EH (cell line): ENCODE measurements around the gene SLC11A2.

Experiments used
- DNase-seq: peaks from one replicate; pipeline ENCODE4 v3.0.0-alpha.2; 2015; ENCODE audit warnings: low read depth

SLC11A2 gene

GRCh38 chr12:51025836-51026638, at the start of gene SLC11A2:
Gene SLC11A2 (minus strand): TSS chr12:51026384. CDS start chr12:51010728, 15,656 bp downstream.
- peak; percentile 92 for DNase-seq

- no peak for DNase-seq
These were observed 49.2 kb upstream of the SLC11A2 start for GRCh38 chr12:51075390-51075789.

GRCh38 chr12:51071663-51072062, 45.5 kb upstream of the SLC11A2 start:
- DNase-seq = no peak

- DNase-seq = no peak
These were observed 43.8 kb upstream of the SLC11A2 start for GRCh38 chr12:51070004-51070403.

- no peak for DNase-seq
These were observed 41.6 kb upstream of the SLC11A2 start for GRCh38 chr12:51067771-51068170.

GRCh38 chr12:51067229-51067628, 41.0 kb upstream of the SLC11A2 start:
- DNase-seq = no peak

GRCh38 chr12:51065530-51065929, 39.3 kb upstream of the SLC11A2 start:
- DNase-seq = no peak

GRCh38 chr12:51062631-51063397, 36.6 kb upstream of the SLC11A2 start:
- no peak for DNase-seq

GRCh38 chr12:51059086-51059485, 32.9 kb upstream of the SLC11A2 start:
- no peak for DNase-seq

GRCh38 chr12:51056242-51056641, 30.1 kb upstream of the SLC11A2 start:
- no peak for DNase-seq

GRCh38 chr12:51055060-51055459, 28.9 kb upstream of the SLC11A2 start:
- DNase-seq = no peak

GRCh38 chr12:51051787-51052186, 25.6 kb upstream of the SLC11A2 start:
- DNase-seq = peak; percentile 21

- DNase-seq = no peak
These were observed 23.3 kb upstream of the SLC11A2 start for GRCh38 chr12:51049525-51049924.

- DNase-seq = no peak
These were observed 22.6 kb upstream of the SLC11A2 start for GRCh38 chr12:51048661-51049251.

- DNase-seq = peak; percentile 99
These were observed 21.7 kb upstream of the SLC11A2 start, which contains the start of gene LETMD1 for GRCh38 chr12:51047655-51048540. Gene LETMD1 (plus strand): TSS chr12:51048327. CDS start chr12:51048357, 30 bp downstream.

- no peak for DNase-seq
These were observed 10.1 kb upstream of the SLC11A2 start for GRCh38 chr12:51036279-51036678.

- no peak for DNase-seq
These were observed 7.4 kb upstream of the SLC11A2 start for GRCh38 chr12:51033457-51034089.

GRCh38 chr12:51033048-51033447, 6.9 kb upstream of the SLC11A2 start:
- no peak for DNase-seq

GRCh38 chr12:51028813-51029150, 2.6 kb upstream of the SLC11A2 start:
- peak; percentile 65 for DNase-seq

- peak; percentile 70 for DNase-seq
These were observed 2.1 kb upstream of the SLC11A2 start for GRCh38 chr12:51028126-51028812.

GRCh38 chr12:51027342-51027835, 1.2 kb upstream of the SLC11A2 start:
- DNase-seq = no peak
